ENCODE data around the gene GPR146.

DNA sequence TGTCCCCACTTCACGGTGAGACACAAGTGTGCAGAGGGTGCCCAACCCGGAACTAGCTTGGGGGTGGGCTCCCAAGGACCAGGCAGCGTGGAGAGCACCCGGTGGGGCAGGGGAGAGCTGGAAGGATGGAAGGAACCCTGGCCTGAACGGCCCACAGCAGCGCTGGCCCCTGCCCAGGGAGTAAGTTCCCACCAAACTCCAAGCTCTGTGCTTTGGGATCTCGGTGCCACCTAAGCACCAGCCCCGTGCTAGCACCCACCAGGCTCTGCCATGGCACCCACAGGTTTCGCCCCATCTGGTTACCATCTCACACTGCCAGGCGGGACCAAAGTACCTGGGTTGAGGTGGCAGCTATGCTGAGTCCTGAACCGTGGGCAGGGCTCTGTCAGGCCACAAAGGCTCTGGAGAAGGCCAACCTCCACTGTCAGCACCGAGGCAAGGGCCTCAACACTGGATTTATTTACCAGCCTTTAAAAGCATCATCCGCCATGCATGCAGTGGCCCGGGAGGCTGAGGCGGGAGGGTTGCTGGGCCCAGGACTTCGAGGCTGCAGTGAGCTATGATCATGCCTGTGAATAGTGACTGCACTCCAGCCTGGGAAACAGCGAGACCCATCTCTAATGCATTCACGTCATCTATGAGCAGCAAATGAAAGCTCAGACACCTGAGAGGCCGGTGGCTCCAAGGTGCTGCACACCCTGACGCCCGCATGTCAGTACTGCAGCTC is 59.6 kb downstream of the GPR146 start:
- TF ChIP-seq, protein P1, sequence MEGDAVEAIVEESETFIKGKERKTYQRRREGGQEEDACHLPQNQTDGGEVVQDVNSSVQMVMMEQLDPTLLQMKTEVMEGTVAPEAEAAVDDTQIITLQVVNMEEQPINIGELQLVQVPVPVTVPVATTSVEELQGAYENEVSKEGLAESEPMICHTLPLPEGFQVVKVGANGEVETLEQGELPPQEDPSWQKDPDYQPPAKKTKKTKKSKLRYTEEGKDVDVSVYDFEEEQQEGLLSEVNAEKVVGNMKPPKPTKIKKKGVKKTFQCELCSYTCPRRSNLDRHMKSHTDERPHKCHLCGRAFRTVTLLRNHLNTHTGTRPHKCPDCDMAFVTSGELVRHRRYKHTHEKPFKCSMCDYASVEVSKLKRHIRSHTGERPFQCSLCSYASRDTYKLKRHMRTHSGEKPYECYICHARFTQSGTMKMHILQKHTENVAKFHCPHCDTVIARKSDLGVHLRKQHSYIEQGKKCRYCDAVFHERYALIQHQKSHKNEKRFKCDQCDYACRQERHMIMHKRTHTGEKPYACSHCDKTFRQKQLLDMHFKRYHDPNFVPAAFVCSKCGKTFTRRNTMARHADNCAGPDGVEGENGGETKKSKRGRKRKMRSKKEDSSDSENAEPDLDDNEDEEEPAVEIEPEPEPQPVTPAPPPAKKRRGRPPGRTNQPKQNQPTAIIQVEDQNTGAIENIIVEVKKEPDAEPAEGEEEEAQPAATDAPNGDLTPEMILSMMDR (IDR thresholded peaks at IDR 0.05), result no peak
- no peak for TF ChIP-seq POLR2A (IDR thresholded peaks at IDR 0.05)

Measured in lower leg skin (tissue), 3 donors.